ENCODE measurements around the gene ABCC1.

DNA sequence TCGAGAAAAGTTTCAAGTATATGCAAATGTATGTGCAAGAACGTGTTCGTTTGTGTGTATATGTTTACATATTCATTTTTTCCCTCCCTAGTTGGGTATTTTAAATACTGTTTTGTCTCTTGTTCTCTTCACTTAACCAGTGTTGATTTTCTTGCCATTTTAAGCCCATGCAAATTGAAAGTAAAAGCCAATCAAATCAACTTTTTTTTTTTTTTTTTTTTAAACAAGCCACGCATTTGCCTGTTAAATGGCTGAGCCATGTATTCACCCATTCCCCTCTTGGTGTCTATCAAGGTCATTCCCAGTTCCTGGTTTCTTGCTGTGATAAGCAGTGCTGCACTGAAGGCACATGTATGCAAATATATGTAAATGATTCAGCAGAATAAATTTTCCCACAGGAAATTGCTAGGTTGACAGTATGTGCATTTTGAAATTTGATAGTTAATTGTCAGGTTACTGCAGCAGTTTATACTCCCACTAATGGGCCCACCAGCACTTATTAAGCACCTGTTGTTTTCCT, 12.2 kb downstream of the ABCC1 start:
- TF ChIP-seq, protein P1, sequence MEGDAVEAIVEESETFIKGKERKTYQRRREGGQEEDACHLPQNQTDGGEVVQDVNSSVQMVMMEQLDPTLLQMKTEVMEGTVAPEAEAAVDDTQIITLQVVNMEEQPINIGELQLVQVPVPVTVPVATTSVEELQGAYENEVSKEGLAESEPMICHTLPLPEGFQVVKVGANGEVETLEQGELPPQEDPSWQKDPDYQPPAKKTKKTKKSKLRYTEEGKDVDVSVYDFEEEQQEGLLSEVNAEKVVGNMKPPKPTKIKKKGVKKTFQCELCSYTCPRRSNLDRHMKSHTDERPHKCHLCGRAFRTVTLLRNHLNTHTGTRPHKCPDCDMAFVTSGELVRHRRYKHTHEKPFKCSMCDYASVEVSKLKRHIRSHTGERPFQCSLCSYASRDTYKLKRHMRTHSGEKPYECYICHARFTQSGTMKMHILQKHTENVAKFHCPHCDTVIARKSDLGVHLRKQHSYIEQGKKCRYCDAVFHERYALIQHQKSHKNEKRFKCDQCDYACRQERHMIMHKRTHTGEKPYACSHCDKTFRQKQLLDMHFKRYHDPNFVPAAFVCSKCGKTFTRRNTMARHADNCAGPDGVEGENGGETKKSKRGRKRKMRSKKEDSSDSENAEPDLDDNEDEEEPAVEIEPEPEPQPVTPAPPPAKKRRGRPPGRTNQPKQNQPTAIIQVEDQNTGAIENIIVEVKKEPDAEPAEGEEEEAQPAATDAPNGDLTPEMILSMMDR (conservative IDR thresholded peaks at IDR 0.05; ENCODE audit: low read depth, low read length): no peak
- TF ChIP-seq EZH2 (IDR thresholded peaks at IDR 0.05; ENCODE audit: low read length, unreplicated experiment) (no peak), EZH2phosphoT487 (IDR thresholded peaks at IDR 0.05; ENCODE audit: borderline replicate concordance, low read length) (no peak)

All from PC-3 (cell line).